ENCODE data around the gene FAM240B.

FAM240B gene

DNA sequence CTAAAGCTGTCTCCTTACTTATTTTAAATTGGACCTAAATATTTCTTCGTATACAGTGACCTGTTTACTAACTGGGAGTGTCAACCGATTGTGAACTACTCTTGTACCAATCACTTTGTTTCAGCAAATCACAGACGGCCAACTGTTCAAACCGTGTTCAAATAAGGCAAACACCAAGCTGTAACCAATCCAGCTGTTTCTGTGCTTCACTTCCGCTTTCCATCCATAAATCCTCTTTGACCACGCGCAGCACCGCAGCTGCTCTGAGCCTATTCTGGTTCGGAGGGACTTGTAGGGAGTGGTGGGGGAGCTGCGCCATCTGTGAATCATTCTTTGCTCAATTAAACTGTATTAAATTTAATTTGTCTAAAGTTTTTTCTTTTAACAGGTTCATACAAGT lies 4.8 kb upstream of the FAM240B start:
- no peak for DNase-seq (ENCODE audit: insufficient read length, low spot score)
- FAIRE-seq: no peak
- no peak for TF ChIP-seq POLR2A (IDR thresholded peaks at IDR 0.05; ENCODE audit: low read depth, low read length)

DNA sequence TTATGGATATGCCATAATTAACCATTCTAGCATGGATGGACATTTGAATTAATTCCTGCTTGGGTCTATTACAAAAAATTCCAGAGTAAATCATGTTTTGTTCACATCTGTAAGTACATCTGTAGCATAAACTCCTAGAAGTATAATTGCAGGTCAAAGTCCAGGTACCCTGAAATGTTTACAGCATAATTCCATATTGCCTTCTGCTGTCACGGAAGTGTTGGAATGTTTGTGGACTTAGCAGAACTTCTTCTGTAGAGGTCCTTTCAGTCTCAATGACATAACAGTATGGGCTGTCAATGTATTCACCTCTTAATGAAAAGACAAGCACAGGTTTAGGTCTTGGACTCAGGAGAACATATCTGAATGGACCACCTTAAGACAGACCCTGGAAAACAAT lies 1.8 kb downstream of the FAM240B start:
- no peak for TF ChIP-seq POLR2A (IDR thresholded peaks at IDR 0.05; ENCODE audit: low read depth, low read length)
- FAIRE-seq (no peak), DNase-seq (ENCODE audit: insufficient read length, low spot score) (no peak)

DNA sequence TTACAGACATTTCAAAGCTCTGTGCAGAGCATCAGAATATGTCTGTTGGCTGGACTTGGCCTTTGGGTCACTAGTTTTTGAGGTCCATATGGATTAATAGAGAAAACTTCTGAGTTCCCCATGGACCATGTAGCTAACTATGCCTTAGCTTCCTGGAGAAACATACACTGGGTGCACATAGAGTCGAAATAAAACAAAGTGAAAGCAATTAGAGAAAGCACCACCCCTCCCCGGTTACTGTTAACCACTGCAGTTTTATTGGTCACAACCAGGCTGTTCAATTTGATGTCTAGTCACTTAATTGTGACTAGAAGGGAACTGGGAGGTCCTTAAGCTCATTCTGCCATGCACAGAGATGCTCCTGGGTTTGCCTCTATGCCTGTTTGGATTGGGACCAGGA lies 4.2 kb downstream of the FAM240B start:
- DNase-seq (ENCODE audit: insufficient read length, low spot score) (no peak), FAIRE-seq (no peak)
- TF ChIP-seq POLR2A (IDR thresholded peaks at IDR 0.05; ENCODE audit: low read depth, low read length): no peak

DNA sequence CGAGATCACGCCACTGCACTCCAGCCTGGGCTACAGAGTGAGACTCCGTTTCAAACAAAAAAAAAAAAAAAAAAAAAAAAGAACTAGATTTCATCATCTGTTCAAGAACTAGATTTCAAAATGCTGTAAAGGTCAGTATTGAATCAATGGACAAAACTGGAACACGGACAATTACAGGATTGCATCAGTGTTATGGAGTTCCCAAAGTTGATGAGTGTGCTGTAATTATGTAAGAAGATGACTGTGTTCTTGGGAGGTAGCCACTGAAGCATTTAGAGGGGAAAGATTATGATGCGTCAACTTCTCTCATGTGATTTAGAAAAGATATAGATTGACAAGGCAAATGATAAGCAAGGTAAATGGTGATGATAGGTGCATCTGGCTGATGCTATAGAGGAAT lies 6.5 kb downstream of the FAM240B start:
- no peak for TF ChIP-seq POLR2A (IDR thresholded peaks at IDR 0.05; ENCODE audit: low read depth, low read length)
- DNase-seq (ENCODE audit: insufficient read length, low spot score) (no peak), FAIRE-seq (no peak)

DNA sequence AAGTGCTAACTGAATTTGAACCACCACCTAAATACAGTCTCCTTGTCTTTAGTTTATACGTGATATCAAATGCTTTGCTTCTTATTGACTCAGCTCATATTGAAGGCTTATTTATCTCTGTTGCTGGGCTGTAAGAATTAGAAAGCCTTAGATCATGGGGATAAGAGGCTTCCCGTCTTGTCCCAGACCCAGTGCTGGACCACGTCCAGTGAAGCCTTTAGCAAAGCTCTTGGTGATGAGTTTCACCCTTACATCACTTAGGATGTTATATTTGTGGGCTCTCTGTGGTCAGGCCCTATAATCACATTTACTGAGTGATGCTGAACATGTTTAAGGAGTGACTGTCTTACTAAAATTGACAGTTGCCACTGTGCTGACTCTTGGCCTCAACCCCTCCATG lies 11.2 kb downstream of the FAM240B start:
- no peak for DNase-seq (ENCODE audit: insufficient read length, low spot score)
- TF ChIP-seq POLR2A (IDR thresholded peaks at IDR 0.05; ENCODE audit: low read depth, low read length): no peak
- no peak for FAIRE-seq

DNA sequence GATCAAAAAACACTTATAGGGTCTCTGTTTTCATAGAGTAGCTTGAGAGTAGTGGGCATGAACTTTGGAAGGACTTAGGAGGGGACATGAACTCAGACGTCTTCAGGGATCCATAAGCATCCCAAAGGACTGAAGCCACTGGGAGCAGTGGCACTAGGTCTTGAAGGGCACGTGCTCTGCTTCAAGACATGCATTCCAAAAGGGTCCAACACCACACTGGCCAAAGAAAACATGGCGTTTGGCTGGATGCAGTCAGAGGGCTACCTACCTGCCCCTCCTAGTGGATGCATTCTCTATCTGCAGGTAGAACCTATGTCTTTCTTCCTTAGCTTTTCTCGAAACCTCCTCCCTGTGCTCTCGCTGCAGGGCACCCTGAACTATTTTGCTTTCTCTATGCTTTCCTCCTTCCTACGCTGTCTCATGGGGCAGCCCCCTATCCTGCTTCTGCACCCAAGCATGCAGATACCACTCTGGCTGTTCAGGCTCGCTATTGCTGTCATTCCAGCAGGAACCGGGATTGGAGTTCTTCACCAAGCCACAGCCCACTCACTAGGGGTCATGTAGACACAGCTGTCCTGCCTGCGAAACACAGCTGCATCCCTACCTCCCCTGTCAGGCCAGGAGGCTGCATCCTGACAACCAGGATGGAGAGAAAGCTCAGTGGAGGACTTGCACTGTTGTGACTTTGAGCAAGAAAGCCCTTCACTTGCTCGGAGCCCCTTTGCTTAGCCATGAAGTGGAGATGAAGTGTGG lies 11.9 kb downstream of the FAM240B start:
- TF ChIP-seq POLR2A (IDR thresholded peaks at IDR 0.05; ENCODE audit: low read depth, low read length): no peak
- no peak for DNase-seq (ENCODE audit: insufficient read length, low spot score)
- no peak for FAIRE-seq

DNA sequence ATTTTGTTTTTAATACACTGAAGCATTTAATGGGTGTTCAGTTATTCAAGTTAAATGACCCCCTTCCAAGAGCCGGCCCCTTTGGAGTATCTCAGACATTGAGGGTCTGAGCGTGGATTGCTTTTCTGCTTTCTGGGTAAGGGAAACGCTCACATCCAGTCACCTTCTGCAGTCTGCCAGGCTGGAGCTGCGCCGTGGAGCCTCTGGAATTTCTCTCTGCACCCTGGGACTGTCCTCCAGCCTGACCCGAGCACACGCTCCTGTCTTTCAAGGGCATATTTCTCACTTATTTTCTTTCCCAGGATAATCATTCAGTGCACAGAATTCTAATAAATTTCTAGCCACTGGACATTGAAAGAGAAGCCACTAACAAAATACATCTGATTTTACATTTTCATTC lies 13.4 kb downstream of the FAM240B start:
- TF ChIP-seq POLR2A (IDR thresholded peaks at IDR 0.05; ENCODE audit: low read depth, low read length): no peak
- DNase-seq (ENCODE audit: insufficient read length, low spot score): no peak
- FAIRE-seq: no peak

DNA sequence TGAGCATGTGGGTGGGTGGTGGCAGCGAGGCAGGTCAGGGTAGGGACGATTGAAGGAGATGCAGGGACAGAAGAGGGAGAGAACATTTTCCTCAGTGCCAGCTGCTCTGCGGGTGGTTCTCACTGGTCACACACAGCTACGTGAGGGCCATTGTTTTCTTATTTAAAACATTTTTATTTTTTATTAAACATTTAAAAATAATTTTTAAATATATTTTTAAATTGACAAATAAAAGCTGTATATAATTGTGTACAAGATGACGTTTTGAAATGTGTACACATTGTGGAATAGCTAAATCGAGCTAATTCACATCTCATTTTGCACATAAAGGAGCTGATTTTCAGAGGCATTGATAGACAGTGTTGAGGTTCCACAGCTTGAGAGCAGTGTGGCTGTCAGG lies 14.0 kb downstream of the FAM240B start:
- DNase-seq (ENCODE audit: insufficient read length, low spot score) (no peak), FAIRE-seq (no peak)
- no peak for TF ChIP-seq POLR2A (IDR thresholded peaks at IDR 0.05; ENCODE audit: low read depth, low read length)

DNA sequence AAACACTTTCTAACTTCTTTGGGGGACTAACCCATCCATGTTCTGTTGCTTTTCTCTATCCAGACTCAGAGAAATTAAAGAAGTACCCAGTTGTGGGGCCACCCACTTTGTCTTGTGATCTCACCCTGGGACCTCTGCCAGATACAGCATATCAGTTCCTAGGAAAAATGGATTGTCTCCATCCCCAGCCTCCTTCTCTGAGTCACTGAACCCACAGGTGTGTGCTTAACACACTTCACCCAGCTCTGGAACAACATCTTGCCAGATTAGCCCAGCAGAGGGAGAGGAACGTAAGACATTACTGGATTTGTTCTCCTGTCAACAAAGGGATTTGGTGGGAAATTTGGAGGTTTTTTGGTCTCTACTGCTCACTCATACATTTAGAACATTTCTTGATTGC lies 19.2 kb downstream of the FAM240B start:
- DNase-seq (ENCODE audit: insufficient read length, low spot score) (no peak), FAIRE-seq (no peak)
- TF ChIP-seq POLR2A (IDR thresholded peaks at IDR 0.05; ENCODE audit: low read depth, low read length): no peak

DNA sequence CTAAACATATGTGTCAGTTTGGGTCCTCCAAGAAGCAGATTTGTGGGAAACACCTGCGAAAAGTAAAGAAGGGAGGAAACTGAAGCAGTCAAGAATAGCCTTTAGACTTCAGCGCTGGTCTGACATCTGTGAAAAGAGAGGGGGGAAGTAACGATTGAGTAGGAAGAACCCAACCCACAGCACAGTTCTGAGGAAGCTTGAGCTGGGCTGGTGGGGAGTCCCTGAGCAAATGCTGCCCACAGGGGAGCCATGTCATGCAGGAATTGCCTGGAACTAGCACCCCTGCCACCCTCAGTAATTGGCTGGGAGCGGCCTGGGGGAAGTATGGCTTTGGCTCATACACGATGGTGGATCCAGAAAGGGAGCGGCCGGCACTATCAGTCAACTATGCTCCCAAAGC lies 20.6 kb downstream of the FAM240B start:
- DNase-seq (ENCODE audit: insufficient read length, low spot score) (no peak), FAIRE-seq (no peak)
- no peak for TF ChIP-seq POLR2A (IDR thresholded peaks at IDR 0.05; ENCODE audit: low read depth, low read length)

DNA sequence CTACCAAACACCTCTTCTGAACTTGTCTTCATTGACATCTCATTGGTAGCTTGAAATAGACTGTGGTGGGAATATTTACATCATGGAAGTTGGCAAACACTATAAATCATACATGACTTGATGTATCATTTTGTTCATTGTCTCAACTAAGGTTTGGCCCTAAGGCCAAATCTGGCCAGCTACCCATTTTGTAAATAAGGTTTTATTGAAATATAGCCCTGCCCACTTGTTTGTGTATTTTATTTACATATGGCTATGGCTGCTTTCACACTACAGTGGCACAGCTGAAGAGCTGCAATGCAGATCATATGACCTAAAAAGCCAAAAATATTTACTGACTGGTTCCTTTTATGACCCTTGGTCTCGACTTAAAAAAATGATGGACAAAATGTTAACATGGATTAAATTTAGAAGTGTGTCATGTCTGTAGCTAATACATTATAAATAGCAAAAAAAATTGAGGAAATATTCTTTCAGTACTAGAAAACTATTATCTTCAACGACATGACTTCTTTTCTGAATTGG lies 22.1 kb downstream of the FAM240B start:
- DNase-seq (ENCODE audit: insufficient read length, low spot score) (no peak), FAIRE-seq (no peak)
- TF ChIP-seq POLR2A (IDR thresholded peaks at IDR 0.05; ENCODE audit: low read depth, low read length): no peak

DNA sequence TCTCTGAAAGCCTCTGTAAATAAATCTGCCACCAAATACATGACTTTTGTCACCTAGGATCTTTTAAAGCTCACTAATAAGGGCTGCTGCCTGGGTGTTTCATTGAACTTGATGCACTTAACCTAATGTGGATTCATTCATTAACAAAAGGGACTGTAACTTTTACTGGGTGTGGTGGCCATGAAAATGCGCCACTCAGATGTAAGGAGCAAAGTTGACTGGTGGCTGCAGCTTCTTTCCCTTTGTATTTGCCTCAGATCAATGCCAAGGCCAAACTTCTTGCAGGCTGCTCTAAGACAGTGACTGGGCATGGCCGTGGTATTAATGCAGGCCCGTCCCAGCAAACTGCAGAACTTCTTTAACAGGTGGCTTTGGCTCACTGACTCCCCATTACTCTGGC lies 22.9 kb downstream of the FAM240B start:
- no peak for DNase-seq (ENCODE audit: insufficient read length, low spot score)
- FAIRE-seq: no peak
- no peak for TF ChIP-seq POLR2A (IDR thresholded peaks at IDR 0.05; ENCODE audit: low read depth, low read length)

DNA sequence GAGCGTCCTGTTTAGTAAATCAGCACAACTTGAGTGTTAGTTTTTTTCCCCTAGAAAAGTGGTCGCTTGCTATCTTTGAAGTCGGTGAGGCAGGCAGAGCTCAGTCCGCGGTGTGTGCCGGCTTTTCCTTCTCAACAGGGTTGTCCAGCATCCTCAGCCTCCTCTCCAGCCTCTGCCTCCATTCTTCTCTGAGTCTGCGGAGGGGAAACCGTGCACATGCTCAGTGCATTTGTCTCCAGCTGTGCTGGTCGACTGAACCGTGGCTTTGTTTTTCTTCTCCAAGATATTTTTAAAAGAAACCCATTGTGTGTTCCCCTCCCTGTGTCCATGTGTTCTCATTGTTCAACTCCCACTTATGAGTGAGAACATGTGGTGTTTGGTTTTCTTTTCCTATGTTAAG lies 25.3 kb downstream of the FAM240B start:
- TF ChIP-seq POLR2A (IDR thresholded peaks at IDR 0.05; ENCODE audit: low read depth, low read length): no peak
- FAIRE-seq: no peak
- DNase-seq (ENCODE audit: insufficient read length, low spot score): no peak

DNA sequence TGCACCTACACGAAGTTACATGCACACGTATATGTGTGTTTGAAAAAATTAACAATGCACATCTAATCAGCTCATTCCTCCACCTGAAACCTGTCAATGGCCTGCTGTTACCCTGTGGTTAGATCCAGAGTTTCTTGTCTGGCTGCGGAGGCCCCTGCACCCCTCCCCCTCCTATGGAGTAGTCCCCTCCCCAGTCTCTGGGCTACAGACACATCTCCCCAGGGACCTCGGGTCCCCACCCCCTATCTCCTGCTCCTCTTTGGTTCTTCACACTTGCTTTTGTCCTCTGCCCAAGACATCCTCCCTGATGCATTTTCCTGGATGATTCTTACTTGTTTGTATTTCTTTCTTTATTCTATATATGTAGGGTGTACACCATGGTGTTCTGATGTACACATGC lies 27.2 kb downstream of the FAM240B start:
- no peak for TF ChIP-seq POLR2A (IDR thresholded peaks at IDR 0.05; ENCODE audit: low read depth, low read length)
- FAIRE-seq (no peak), DNase-seq (ENCODE audit: insufficient read length, low spot score) (no peak)

DNA sequence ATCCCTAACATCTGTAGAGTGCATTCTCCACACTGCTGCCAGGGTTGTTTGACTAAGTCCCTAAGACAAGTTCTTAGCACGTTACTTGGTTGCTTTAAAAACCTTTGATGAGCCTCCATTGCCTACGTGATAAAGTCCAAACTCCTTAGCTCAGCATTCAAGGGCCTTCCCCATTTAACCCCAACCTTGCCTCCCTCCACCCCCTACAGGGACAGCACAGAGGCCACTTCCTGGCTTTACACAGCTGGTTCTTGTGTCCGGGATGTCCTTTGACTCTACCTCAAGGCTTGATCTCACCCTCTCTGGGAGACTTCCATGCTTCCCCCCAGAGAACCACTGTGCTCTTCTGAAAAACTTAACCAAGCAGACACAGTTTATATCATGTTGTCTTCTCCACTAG lies 29.4 kb downstream of the FAM240B start:
- no peak for TF ChIP-seq POLR2A (IDR thresholded peaks at IDR 0.05; ENCODE audit: low read depth, low read length)
- FAIRE-seq: no peak
- DNase-seq (ENCODE audit: insufficient read length, low spot score): no peak
